ENCODE measurements around the gene TRIM38.
"Not testable (repeated sequence)": the region's sequence is repeated elsewhere in the genome, so short reads cannot be mapped to it uniquely, and the experiment has no call there.

The TRIM38 gene

DNA sequence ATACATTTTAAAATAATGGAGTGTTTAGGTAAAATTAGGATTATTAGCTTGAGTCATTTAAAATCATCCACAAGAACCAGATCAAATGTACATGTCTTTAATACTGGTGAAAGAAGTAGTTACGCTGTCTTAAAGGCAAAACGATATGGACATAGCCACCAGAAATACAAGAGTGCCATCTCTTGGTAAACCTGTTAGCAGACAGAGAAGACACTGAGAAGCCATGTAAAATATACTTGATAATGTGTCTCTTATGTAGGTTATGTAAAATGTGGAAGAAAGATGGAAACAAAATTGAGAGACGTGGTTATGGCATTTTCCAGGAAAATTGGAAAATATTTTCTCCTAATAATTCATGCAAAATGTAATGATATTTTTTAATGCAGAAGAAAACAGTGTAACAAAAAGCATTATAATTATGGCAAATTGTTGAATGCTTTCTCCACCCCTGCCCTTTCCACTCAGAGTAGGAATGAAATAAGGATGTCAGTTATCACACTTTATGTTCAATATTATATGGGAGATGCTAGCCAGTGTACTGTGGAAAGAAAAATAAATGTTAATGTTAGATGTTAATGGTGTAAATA, 19.9 kb upstream of the TRIM38 start:
- DNase-seq = peak; percentile 6

DNA sequence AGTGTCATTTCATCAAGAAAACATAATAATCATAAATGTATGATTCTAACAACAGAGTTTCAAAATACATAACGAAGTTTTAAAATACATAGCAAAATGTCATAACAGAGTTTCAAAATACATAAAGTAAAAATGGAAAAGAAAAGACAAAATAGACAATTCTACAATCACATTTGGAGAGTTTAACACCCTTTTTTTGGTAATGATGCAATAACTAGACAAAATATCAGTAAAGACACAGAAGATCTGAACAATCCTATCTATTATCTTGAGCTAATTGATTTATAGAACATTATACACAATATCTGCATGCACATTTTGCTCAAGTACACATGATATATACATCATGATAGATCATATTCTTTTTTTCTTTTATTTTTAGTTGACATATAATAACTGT, 18.7 kb upstream of the TRIM38 start:
- no peak for DNase-seq

DNA sequence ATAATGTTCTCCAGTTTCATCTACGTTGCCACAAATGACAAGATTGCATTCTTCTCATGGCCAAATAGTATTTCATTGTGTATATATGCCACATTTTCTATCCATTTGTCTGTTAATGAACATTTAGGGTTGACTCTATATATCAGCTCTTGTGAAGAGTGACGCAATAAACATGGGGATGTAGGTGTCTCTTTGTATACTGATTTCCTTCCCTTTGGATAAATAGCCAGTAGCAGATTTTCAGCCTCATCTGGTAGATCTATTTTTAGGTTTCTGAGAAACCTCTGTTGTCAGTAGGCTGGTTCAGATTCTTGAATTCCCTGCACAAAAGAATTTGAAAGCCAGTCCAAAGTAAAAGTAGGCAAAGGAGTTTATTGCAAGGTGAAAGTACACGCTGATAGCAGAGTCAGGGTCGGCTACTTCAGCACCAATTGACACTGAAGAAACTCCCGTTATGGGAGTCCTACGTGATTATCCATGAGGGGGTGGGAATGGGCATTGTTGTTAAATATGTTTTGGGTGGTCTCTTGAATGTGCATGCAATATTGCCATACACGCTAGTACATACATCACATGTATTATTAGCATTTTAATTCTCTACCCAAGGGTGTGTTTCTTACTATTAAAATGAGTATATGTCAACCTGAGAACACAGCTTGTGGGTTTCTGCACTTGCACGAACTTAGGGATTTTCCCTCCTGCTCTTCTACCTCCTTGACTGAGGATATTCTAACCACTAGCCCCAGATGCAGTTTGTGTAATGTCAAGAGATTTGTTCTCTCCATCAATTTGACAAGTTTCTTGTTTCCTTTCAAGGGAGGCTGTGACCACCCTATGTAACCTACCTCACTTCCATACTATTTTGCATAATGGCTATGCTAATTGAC, 17.7 kb upstream of the TRIM38 start:
- DNase-seq = no peak

DNA sequence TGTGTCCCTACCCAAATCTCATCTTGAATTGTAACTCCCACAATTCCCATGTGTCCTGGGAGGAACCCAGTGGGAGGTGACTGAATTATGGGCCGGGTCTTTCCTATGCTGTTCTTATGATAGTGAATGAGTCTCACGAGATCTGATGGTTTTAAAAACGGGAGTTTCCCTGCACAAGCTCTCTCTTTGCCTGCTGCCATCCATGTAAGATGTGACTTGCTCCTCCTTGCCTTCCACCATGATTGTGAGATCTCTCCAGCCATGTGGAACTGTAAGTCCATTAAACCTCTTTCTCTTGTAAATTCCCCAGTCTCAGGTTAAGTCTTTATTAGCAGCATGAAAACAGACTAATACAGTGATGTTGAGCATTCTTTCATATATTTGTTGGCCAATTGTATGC, 16.9 kb upstream of the TRIM38 start:
- DNase-seq = not testable (repeated sequence)

DNA sequence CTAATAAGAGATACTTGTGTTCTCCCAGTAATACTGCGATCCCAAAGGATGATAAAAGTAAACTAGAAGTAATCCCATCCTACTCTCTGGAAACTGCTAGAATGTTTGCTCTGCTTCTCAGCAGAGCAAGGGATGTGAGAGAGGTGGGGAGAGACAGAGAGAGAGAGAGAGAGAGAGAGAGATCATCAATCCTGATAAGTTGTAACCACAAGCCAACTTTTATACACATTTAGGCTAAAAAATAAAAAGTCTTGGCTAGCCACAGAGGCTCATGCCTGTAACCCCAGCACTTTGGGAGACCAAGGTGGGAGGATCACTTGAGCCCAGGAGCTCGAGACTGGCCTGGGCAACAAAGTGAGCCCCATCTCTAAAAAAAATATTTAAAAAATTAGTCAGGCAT, 16.0 kb upstream of the TRIM38 start:
- DNase-seq = no peak

DNA sequence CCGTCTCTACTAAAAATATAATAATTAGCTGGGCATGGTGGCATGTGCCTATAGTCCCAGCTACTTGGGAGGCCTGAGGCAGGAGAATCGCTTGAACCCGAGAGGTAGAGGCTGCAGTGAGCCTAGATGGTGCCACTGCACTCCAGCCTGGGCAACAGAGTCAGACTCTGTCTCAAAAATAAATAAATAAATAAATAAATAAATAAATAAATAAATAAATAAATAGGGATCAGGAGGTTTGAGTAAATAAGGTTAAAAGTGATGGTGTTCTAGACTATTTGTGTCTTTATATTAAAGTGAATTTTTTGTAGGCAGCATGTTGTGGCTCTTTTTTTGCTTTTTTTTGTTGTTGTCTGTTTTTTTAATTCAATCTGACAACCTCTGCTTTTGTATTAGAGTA, 15.1 kb upstream of the TRIM38 start:
- DNase-seq = not testable (repeated sequence)

DNA sequence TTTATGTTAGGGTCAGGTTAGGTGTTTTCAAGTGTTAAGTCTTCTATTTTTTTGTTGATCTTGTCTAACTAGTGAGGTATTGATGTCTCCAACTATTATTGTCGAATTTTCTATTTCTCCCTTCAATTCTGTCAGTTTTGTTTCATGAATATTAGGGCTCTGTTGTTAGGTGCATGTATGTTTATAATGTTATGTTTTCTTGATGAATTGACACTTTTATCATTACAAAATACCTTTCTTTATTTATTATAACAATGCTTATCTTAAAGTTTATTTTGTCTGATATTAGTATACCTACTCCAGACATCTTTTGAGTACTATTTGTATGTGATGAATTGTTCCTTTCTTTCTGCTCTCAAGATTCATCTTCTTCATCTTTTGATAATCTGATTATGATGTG, 12.9 kb upstream of the TRIM38 start:
- no peak for DNase-seq

DNA sequence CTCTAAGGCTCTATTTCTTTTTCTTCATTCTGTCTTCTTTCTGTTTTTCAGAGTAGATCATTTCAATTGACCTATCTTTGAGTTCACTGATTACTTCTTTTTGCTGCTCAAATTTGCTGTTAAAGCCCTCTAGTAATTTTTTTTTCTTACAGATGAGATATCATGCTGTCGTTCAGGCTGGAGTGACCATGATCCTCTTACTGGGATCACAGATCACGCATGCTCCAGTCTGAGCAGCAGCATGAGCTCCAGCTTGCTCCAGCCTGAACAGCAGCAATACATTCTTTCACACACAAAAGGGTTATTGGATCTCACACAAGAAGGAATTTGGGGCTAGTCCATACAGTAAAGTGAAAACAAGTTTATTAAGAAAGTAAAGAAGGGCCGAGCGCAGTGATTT, 12.3 kb upstream of the TRIM38 start:
- DNase-seq = no peak

DNA sequence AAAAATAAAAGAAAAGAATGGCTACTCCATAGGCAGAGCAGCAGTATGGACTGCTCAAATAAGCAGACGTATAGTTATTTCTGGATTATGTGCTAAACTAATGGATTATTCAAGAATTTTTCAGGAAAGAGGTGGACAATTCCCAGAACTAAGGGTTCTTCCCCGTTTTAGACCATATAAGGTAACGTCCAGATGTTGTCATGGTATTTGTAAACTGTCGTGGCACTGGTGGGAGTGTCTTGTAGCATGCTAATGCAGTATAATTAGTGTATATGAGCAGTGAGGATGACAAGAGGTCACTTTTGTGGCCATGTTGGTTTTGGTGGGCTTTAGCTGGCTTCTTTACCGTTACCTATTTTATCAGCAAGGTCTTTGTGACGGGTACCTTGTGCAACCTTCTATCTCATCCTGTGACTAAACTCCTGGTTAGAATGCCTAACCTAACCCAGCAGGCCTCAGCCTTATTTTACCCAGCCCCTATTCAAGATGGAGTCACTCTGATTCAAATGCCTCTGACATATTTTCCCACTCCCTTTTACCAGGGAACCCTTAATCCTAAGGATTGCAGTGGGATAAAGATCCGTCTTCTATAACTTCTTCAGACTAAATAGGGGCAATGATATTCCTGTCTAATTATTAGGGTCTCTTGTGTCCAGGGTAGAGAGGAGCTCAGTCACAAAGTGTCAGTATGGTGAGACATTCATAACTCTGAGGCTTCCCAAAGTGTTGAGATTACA, 11.1 kb upstream of the TRIM38 start:
- DNase-seq = no peak

DNA sequence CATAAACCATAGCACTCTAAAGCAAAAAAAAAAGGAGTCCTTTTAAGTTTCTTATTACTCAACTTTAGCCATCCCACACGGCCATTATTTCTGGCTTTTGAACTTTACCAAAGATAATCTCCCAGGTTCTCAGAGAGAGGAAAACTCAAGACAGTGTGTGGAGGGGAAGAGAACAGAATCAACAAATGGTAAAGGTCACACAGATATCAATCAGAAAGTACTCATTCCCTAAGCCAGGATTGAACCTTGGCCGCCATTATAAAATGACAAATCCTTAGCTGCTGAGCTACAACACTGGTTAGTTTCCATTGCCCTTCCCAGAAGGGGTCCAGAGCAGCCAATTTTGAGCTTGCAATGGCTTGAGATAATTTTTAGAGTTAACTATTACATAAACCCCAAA, 10.1 kb upstream of the TRIM38 start:
- no peak for DNase-seq

DNA sequence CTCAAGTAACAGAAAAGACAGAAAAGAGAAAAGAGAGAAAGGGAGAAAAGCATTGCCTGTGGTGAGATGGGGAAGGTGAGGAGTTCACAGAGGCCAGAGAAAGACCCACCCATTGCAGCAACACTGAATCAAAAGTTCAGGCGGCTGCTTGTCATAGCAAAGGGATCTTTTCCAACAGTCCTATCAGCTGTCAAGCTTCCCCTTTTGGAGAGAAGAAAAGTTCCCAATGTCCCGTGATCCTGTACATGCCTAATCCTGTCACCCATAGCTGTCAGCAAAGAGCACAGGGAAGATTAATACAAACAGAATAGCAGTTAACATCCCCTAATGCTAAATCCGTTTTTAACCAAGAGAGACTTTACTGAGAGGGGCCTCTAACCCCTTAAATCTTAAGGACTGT, 8.9 kb upstream of the TRIM38 start:
- no peak for DNase-seq

DNA sequence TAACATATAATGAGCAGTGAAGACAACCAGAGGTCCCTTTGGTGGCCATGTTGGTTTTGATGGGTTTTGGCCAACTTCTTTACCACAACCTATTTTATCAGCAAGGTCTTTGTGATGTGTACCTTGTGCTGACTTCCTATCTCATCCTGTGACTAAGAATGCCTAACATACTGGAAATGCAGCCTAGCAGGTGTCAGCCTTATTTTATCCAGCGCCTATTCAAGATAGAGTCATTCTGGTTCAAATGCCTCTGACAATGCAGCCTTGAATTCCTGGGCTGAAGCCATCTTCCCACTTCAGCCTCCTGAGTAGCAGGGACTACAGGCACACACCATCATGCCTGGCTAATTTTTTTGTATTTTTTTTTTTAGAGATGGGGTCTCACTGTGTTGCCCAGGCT, 7.8 kb upstream of the TRIM38 start:
- DNase-seq = no peak

DNA sequence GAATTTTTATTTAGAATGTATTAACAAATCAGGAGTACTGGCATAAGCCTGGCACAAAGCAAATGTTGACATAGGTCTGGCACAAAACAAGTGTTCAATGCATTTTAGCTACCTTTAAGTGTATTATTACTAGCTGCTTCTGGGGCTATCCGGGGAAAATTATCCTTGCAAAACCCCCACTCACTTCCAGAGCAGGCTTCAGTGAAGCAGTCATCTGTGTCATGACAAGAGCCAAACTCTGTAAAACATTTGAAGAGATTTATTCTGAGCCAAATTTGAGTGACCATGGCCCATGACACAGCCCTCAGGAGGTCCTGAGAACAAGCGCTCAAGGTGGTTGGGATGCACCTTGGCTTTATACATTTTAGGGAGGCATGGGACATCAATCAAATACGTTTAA, 6.4 kb upstream of the TRIM38 start:
- DNase-seq = no peak

DNA sequence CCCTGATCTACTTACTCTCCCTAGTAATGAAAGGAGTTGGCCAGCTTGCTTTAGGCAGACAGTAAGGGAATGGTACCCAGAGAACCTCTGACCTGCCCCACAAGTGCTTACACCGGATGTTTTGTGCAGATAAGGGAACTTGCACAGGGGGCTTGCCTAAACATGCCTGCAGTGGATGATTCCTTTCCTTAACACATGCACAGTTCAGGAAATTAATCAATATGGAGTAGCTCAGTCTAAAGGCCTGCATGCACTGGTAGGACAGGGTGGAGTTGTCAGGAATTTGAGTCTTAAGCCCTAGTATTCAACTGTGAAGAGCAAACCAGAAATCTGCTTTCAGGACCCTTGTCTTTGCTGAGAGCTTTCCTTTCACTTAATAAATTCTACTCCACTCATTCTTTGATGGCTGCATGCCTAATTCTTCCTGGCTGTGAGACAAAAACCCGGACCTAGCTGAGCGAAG, 3.9 kb upstream of the TRIM38 start:
- DNase-seq = no peak

DNA sequence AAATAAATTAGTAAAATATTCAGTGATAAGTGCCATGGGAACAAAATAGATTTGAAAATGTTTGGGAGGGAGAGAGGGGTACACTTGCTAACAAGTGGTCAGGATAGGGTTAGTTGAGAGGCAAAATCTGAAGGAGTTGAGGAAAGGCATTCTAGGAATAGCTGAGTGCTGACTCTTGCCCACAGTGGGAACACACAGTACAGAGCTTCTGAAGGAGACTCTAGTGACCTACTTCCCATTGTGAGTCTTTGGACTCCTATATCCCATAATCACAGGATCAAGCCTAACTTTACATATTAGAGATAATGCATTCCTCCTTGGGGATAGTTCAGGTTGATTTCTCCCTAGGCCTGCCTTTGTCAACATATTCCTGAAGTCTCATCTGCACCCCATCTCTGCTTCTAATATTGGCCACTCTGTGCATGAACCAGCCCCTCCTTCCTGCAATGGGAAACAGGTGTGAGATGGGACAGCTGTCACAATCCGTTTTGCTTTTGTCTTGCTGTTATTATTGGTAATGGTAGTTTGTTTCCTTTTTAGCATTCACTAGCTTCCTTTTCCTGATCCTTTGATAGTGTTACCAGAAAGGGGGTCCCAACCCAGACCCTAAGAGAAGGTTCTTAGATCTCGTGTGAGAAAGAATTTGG, 2.6 kb upstream of the TRIM38 start:
- DNase-seq = no peak

DNA sequence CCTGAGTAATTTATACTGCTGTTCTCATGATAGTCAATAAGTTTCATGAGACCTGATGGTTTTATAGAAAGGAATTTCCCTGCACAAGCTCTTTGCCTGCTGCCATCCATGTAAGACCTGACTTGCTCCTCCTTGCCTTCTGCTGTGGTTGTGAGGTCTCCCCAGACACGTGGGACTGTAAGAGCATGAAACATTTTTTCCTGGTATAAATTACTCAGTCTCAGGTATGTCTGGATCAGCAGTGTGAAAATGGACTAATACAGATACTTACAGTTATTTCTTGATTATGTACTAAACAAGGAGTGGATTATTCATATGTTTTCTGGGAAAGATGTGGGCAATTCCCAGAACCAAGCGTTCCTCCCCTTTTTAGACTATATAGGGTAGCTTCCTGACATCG, 1.9 kb upstream of the TRIM38 start:
- no peak for DNase-seq

DNA sequence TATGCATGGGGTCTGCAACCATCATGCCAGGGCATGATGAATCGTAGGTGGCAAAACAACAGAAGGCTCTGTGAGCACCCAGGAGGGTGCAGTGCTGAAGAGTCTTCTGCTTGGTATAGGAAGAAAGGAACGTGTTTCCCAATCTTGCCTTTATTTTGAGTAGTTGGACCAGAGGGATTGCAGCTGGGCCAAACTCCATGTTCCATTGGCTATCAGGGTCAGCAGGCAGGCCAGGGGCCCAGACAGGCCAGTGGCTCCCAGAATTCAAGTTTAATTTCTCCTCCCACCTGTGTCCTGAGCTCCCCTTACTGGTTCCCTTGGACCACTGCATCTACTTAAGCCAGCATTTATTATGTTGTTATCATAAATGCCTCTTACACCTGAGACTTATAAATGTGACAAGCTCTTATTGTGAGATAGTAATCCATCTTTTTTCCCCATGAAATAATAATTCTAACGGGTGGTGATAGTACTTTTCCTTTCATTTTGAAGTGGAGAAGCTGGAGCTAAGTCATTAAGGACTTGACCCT, 918 bp upstream of the TRIM38 start:
- no peak for DNase-seq

DNA sequence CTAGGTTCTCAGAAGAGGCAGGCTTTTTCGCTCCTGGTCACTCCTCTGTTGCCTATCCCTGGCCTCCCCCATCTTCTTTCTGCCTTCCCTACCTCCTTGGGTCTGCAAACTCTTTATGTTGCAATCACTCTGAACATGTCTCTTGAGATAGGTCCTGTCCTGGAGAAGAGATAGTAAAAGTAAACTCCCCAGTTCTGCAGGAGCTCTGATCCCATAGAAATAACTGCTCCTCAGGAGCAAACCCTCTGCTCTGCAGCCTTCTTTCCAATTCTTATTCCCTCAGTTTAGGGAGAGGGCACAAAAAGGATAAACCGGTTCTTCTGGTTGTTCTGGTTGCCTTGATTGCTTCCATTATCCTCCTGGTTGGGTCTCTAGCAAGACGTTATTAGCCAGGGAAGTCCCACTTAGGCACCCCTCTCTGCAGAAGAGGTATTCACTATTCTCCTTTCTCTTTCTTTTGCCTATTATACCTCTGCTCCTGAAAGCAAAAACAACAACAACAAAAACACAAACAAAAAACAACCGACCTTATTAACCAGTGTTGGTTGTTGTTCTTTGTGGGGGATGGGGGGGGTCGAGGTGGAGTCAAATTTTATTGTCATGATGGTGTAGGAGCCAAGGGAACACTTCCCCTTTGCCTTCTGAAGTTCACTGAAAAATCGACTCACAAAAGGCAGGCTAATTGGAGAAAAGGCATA, 973 bp downstream of the TRIM38 start:
- no peak for DNase-seq

DNA sequence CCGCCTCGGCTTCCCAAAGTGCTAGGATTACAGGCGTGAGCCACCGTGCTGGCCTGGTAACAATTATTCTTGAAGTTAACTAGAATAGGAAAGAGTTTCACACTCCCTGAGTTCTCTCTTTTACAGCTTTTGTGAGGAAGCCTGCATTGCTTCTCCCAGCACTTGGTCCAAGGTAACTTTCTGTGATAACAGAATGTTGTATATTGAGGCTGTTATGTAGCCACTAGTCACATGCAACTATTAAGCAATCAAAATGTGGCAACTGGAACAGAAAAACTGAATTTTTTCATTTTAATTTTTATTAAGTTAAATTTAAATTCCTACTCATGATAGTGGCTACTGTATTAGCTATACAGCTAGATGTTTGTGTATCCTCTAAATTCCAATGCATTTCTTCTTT, 2.5 kb downstream of the TRIM38 start:
- no peak for DNase-seq

DNA sequence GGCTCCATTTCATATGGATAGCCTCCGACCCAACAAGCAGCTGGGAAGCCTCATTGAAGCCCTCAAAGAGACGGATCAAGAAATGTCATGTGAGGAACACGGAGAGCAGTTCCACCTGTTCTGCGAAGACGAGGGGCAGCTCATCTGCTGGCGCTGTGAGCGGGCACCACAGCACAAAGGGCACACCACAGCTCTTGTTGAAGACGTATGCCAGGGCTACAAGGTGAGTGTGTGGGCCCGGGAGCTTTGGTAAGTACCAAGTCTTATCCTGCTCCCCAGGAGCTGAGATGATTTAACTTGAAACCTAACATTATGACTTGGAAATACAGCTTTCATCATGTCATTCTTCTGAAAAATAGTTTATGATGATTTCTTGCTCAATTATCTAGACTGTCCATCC, 4.1 kb downstream of the TRIM38 start:
- DNase-seq = no peak

DNA sequence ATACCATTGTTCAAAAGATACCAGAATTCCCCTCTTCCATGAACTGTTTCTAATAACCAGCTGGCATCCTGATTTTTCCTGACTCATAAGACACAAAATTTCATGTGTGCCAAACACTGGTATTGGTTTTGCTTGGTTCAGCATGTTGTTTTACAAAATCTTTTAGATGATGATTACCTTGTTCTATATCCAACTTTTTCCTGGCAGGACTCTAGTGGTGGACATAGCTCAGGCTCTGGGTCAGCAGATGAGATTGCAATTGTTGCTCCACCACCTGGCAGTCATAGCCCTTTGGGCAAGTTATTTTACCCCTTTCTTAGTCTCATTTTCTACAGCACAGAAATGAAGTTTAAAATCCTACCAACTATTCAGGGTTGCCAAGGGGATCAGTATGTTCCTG, 6.2 kb downstream of the TRIM38 start:
- DNase-seq = no peak

DNA sequence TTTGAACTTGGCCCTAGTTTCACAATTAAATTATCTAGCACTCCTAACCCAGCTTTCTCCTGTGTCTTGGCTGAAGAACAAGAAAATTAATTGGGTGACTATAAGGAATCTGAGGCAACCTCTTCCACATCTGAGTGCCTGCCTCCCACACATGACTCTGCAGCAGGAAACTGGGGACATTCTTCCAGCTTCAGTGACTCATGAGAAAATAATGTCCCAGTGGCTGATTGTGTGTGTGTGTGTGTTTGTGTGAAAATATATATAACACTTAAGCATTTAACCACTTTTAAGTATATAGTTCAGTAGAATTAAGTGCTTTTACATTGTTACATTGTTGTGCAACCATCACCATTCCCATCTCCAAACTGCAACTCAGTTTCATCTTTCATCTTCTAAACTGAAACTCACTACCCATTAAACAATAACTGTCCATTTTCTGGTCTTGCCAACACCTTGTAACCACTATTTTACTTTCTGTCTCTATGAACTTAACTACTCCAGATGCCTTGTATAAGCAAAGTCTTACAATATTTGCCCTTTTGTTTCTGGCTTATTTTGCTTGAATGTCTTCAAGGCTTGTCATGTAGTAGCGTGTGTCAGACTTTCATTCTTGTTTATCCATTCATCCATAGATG, 8.7 kb downstream of the TRIM38 start:
- no peak for DNase-seq
